ENCODE results near the gene B9D2. TPM values are rescaled to one million over a fixed set of nuclear protein-coding genes. Genes with fewer than 3 reads are reported as not detected.
"Not testable (repeated sequence)": the region's sequence is repeated elsewhere in the genome, so short reads cannot be mapped to it uniquely, and the experiment has no call there.

Gene B9D2
- total RNA-seq, 1 donor from 2014 or later, result 5.9 TPM

- Mint-ChIP-seq H3K4me3 (ENCODE audit: unreplicated experiment) (no peak overlapping the region), H3K36me3 (ENCODE audit: low read depth, unreplicated experiment) (peaks cover 8% of the 10 kb centered on the region), H3K4me1 (ENCODE audit: low read depth, unreplicated experiment) (no peaks in the 10 kb centered on the region), H3K27me3 (ENCODE audit: low read depth, unreplicated experiment) (no peaks in the 10 kb centered on the region), H3K9me3 (ENCODE audit: unreplicated experiment) (no peaks in the 10 kb centered on the region), H3K27ac (ENCODE audit: unreplicated experiment) (no peak overlapping the region)
- no peak overlapping the region for H3K4me2 ChIP-seq (ENCODE audit: low read length)
- H3K79me2 ChIP-seq (ENCODE audit: insufficient read depth, low read length), result no peaks in the 10 kb centered on the region
- H3K27ac ChIP-seq (ENCODE audit: low read depth, low read length), result no peak overlapping the region
- no peaks in the 10 kb centered on the region for H3K4me1 ChIP-seq (ENCODE audit: insufficient read depth, low read length)
- no peaks in the 10 kb centered on the region for H3K27me3 ChIP-seq (ENCODE audit: insufficient read depth, low read length)
- no peak overlapping the region for H3K9ac ChIP-seq (ENCODE audit: low read length)
- TF ChIP-seq EZH2 (IDR thresholded peaks at IDR 0.05; ENCODE audit: insufficient read depth, low read length), result no peak
- TF ChIP-seq, protein P1, sequence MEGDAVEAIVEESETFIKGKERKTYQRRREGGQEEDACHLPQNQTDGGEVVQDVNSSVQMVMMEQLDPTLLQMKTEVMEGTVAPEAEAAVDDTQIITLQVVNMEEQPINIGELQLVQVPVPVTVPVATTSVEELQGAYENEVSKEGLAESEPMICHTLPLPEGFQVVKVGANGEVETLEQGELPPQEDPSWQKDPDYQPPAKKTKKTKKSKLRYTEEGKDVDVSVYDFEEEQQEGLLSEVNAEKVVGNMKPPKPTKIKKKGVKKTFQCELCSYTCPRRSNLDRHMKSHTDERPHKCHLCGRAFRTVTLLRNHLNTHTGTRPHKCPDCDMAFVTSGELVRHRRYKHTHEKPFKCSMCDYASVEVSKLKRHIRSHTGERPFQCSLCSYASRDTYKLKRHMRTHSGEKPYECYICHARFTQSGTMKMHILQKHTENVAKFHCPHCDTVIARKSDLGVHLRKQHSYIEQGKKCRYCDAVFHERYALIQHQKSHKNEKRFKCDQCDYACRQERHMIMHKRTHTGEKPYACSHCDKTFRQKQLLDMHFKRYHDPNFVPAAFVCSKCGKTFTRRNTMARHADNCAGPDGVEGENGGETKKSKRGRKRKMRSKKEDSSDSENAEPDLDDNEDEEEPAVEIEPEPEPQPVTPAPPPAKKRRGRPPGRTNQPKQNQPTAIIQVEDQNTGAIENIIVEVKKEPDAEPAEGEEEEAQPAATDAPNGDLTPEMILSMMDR (IDR thresholded peaks at IDR 0.05; ENCODE audit: insufficient read depth, low read depth, low read length), result no peak
- H2AFZ ChIP-seq (ENCODE audit: low read depth, low read length), result no peak overlapping the region
- no peak overlapping the region for H3K4me3 ChIP-seq (ENCODE audit: insufficient read depth, low read depth, low read length)
- no peaks in the 10 kb centered on the region for H4K20me1 ChIP-seq (ENCODE audit: insufficient read depth, low read length)
- no peak for FAIRE-seq
- DNase-seq (ENCODE audit: low read depth), result no peak
- no peaks in the 10 kb centered on the region for H3K9me3 ChIP-seq (ENCODE audit: insufficient read depth, low read depth, low read length)
- peaks cover 3% of the 10 kb centered on the region for H3K36me3 ChIP-seq (ENCODE audit: insufficient read depth, low read length)
Measured at GRCh38 chr19:41384351-41384750, 20.4 kb upstream of the B9D2 start.

GRCh38 chr19:41381536-41381935 is 17.6 kb upstream of the B9D2 start:
- not testable (repeated sequence) for H2AFZ ChIP-seq (ENCODE audit: low read depth, low read length); H3K4me3 ChIP-seq (ENCODE audit: insufficient read depth, low read depth, low read length); H3K4me2 ChIP-seq (ENCODE audit: low read length); H3K36me3 ChIP-seq (ENCODE audit: insufficient read depth, low read length); H3K4me3 Mint-ChIP-seq (ENCODE audit: unreplicated experiment); H3K27me3 Mint-ChIP-seq (ENCODE audit: low read depth, unreplicated experiment); DNase-seq (ENCODE audit: low read depth); H3K27me3 ChIP-seq (ENCODE audit: insufficient read depth, low read length); FAIRE-seq; H3K27ac Mint-ChIP-seq (ENCODE audit: unreplicated experiment); H3K27ac ChIP-seq (ENCODE audit: low read depth, low read length); H3K9ac ChIP-seq (ENCODE audit: low read length); H3K9me3 Mint-ChIP-seq (ENCODE audit: unreplicated experiment); H3K4me1 Mint-ChIP-seq (ENCODE audit: low read depth, unreplicated experiment); H3K4me1 ChIP-seq (ENCODE audit: insufficient read depth, low read length); H3K79me2 ChIP-seq (ENCODE audit: insufficient read depth, low read length); H3K9me3 ChIP-seq (ENCODE audit: insufficient read depth, low read depth, low read length); H4K20me1 ChIP-seq (ENCODE audit: insufficient read depth, low read length)
- H3K36me3 Mint-ChIP-seq (ENCODE audit: low read depth, unreplicated experiment), result peaks cover 11% of the 10 kb centered on the region

GRCh38 chr19:41377977-41378709 is 14.2 kb upstream of the B9D2 start:
- H3K27ac Mint-ChIP-seq (ENCODE audit: unreplicated experiment), result no peak overlapping the region
- H3K9me3 ChIP-seq (ENCODE audit: insufficient read depth, low read depth, low read length), result no peaks in the 10 kb centered on the region
- TF ChIP-seq EZH2 (IDR thresholded peaks at IDR 0.05; ENCODE audit: insufficient read depth, low read length), result no peak
- TF ChIP-seq, protein P1 (IDR thresholded peaks at IDR 0.05; ENCODE audit: insufficient read depth, low read depth, low read length), result no peak
- H2AFZ ChIP-seq (ENCODE audit: low read depth, low read length), result no peak overlapping the region
- no peak overlapping the region for H3K4me3 ChIP-seq (ENCODE audit: insufficient read depth, low read depth, low read length)
- DNase-seq (ENCODE audit: low read depth) (no peak), FAIRE-seq (no peak)
- H3K9ac ChIP-seq (ENCODE audit: low read length), result no peak overlapping the region
- H3K79me2 ChIP-seq (ENCODE audit: insufficient read depth, low read length), result no peaks in the 10 kb centered on the region
- no peak overlapping the region for H3K27ac ChIP-seq (ENCODE audit: low read depth, low read length)
- no peak overlapping the region for H3K4me3 Mint-ChIP-seq (ENCODE audit: unreplicated experiment)
- H3K36me3 ChIP-seq (ENCODE audit: insufficient read depth, low read length), result no peaks in the 10 kb centered on the region
- no peaks in the 10 kb centered on the region for H3K9me3 Mint-ChIP-seq (ENCODE audit: unreplicated experiment)
- peaks cover 20% of the 10 kb centered on the region for H3K4me1 ChIP-seq (ENCODE audit: insufficient read depth, low read length)
- no peak overlapping the region for H3K4me2 ChIP-seq (ENCODE audit: low read length)
- H3K27me3 ChIP-seq (ENCODE audit: insufficient read depth, low read length), result no peaks in the 10 kb centered on the region
- no peaks in the 10 kb centered on the region for H4K20me1 ChIP-seq (ENCODE audit: insufficient read depth, low read length)
- peaks cover 8% of the 10 kb centered on the region for H3K36me3 Mint-ChIP-seq (ENCODE audit: low read depth, unreplicated experiment)
- H3K27me3 Mint-ChIP-seq (ENCODE audit: low read depth, unreplicated experiment), result no peaks in the 10 kb centered on the region
- peaks cover 8% of the 10 kb centered on the region for H3K4me1 Mint-ChIP-seq (ENCODE audit: low read depth, unreplicated experiment)
